Activated CD8-positive, alpha-beta memory T cell treated with anti-CD3 and anti-CD28 coated beads for 4 hours (primary cell): Measurements from ENCODE around the gene SLC6A3.

ENCODE experiments used
- DNase-seq, 2 donors: peaks; one replicate each; pipeline ENCODE4 v3.0.0-alpha.2; 2020; ENCODE audit warnings: low read depth in 2 of 2

The SLC6A3 gene

DNA sequence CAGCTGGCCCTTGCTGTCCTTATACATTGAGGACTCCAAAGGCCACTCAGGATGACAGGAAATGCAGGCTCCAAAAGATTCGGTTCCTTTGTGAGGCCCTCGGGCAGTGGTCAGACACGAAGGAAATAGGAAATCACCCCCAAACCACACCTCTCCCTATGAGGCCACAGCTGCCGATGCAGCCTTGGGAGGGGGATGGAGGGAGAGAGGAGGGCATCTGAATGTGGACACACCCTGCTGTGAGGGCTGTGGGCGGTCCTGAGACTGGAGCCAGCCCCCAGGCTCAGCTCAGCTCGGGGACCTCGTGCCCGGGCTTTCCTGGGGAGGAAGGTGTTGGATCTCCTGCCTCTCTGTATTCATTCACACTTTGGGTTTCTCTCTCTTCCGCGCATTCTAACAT is 97.7 kb downstream of the SLC6A3 start:
- DNase-seq, result no peak

DNA sequence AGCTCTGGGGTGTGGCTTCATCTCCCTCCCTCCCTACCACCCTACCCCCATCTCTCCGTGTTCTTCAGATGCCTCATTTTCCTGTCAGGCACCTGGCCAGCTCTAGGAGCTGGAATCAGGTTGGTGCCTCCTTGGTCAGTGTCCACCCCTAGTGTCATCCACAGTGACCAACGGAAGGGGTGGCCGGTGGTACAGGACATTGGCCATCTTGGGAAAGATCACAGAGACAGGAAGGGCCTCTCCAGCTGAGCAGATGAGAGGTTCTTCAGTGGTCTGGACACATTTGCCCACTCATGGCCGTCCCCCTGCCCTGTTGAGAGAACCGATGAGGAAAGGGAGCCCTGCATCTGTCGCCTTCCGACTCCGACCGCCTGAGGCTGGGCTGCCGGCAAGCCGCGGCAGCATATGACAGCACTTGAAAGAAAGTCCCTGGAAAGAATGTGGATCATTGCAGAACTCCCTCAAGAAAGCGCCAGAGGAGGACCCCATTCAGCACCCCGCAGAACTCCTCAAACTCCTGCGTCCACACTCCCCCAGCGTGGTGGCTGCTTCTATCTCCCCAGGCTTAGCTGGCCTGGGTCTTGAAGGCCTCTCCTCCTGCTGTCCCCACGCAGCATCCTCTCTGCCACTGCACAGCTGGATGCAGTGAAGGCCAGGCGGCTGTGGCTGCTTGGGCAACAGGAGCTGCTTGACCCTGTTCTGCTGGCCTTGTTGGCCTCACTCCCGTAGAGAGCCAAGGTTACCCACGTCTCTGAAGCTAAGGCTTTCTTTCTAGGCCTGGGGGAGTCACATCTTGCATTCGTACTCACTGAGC is 98.4 kb downstream of the SLC6A3 start:
- DNase-seq, result no peak

DNA sequence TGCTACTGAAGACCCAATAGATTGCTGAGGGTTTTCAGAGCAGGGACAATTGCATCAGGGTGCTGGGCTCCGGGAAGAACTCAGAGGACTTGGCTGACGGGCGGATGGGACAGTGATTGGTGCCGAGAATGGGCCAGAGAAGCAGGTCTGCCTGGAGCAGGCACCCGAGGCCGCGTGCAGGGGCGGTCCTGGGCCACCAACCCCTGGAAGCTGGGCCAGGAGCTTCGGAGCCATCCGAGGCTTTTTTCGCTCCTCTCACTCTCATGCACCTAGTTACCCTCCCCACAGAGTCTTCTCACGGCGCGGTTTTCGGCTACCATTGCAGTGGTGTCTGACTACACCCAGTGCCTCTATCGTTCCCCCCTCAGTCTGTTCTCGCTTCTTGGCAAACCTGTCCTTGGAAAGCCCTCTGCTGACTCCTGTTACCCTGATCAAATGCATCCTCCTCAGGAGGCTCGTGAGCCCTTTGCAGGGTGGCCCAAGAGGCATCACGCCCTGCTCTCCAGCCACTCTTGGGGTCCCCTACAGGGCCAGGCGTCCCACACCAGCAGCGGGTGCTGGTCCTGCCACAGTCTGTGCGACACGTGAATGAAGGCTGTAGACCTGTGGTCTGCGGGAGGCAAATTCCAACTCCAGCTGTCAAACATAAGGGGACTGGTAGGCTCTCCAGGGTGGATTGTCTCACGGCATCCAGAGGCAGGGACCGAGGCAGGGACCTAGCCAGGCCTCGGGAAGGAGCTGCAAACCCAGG is 99.2 kb downstream of the SLC6A3 start:
- DNase-seq, result no peak

DNA sequence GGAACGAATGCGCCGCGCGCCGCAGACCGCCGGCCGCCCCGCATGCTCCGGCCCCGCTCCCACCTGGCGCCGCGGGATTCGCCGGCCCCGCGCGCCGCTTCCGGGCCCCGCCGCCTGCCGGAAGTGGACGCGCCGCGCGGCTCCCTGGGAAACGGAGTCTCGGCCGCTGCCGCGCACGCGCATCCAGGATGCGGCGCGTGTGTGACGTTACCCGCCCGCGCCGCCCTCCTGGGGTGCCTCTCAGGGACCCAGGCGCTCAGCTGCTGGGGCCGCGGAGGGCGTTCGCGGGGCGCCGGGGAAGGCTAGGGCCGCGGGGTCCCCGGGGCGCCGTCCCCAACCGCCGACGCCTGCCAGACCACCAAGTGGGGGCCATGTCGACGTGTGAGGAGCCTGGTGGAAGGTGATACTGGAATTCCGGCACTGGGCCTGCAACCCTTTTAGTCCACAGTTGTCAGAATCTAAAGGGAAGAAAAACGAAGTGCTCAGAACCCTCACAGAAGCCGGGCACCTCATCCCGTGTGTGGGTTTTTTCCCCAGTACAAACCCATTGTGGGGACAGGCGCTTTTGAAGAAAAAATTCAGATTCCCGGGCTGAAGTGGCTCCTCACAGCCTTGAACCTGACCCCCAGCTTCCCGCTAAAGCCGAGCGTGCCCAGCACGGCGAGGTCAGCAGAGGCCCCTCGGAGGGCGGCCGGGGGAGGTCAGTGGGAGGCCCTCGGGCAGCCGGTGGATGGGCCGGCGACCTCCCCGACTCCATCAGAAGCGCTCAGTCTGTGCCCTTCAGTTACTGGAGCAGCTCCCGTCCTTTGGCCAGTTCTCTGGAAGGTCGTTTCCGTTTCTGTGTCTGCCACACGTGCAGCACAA is 100.0 kb downstream of the SLC6A3 start, which contains the start of gene CLPTM1L:
CLPTM1L (minus strand) TSS at position 125 of the 864 bp plus-strand sequence. CDS start 258 bp downstream, outside the sequence.
- peak; percentile 75 to 79 for DNase-seq

DNA sequence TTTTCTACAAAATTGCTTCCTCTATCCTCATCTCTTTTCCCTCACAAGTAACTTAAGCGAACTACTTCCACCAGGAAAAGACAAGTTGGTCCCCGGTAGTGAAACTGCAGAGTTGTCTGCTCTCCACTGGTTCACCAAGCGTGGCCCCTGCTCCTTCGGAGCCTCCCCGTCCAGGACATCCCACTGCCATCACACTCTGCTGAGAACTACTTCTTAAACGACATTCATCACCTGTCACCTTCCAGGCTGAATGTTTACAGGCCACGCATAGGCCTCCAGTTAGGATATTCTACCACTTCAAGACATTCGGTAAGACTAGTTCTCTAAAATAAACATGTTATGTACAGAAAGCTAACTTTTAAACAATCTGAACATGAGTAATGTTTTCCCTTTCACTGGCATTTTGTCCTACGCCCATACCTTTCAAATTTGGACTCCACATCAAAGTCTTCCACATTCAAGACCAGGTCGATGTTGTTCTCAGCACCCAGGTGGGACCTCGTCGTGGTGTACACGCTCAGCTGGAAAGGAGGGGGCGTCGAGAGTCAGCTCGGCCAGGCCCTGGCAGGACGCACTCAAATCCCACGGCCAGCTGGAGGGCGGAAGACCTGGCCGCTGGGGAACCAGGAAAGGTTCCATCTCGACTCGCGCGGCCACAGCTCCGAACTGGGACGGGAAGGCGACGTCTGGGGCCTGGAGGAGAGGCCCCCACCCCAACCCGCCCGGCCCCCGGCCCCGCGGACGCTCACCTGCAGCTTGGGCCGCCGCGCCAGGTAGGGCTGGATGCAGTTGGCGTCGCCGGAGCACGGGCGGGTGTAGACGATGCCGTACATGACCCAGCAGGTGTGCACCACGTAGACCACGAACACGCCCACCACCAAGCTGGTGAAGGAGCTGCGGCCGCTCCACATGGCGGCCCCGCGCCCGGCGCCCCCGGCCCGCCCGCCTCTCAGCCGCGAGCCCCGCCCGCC is 101.0 kb downstream of the SLC6A3 start:
- peak in 1 of 2 donors; percentile 7 for DNase-seq

DNA sequence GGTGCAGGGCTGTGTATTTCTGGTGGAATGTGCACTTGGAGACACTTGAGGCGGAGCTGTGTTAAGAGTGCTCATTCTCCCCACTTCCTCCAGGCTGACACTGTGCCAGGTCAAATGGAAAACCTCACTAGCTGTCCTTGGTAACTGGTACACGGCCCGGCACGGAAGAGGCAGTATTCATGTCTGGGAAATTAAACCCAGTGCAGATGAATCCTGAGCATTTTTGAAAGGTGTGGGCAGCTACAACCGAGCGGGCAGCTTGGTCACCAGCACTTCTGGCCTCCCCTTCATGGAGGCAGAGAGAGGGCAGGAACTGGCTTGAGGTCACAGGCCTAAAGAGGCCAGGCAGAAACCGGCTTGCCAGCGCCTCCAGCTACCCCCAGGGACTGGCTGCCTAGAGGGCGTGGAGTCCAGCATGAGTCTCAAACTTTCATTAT is 101.9 kb downstream of the SLC6A3 start:
- DNase-seq, result no peak
